T1000 (cell line): ENCODE measurements around the gene LINGO4.
"Not testable (repeated sequence)": the region's sequence is repeated elsewhere in the genome, so short reads cannot be mapped to it uniquely, and the experiment has no call there.

ENCODE experiments used
- DNase-seq: peaks from one replicate; lab custom pipeline; 2025; ENCODE audit warnings: mixed read lengths; lab: John Stamatoyannopoulos, UW

The LINGO4 gene

DNA sequence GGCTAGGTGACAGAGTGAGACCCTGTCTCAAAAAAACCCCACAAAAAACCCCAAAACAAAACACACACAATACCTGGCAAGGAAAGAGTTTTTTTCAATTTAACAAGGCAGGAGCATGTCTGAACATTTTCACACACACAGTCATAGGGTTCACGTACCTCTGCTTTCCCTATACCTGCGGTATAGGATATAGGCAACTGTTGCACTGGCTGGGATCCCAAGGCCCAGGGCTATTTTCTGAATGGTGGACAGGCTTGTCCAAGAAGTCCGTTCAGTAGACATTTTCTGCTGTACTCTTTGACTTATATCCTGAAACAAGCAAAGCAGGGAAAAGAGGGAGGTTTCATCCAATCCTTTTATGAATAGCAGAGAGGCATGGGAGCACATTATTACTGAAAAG, 22.5 kb downstream of the LINGO4 start:
- no peak for DNase-seq

DNA sequence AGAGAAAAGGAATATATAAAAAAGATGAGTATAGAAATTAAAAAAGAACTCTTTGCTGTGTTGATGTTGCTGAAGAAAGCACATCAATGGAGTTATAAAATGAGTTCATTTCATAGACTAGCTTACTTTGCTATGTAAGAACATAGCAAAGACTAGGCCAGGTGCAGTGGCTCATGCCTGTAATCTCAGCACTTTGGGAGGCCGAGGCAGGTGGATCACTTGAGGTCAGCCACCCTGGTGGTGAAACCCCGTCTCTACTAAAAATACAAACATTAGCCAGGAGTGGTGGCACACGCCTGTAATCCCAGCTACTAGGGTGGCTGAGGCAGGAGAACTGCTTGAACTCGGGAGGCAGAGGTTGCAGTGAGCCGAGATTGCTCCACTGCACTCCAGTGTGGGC, 23.2 kb downstream of the LINGO4 start:
- not testable (repeated sequence) for DNase-seq

DNA sequence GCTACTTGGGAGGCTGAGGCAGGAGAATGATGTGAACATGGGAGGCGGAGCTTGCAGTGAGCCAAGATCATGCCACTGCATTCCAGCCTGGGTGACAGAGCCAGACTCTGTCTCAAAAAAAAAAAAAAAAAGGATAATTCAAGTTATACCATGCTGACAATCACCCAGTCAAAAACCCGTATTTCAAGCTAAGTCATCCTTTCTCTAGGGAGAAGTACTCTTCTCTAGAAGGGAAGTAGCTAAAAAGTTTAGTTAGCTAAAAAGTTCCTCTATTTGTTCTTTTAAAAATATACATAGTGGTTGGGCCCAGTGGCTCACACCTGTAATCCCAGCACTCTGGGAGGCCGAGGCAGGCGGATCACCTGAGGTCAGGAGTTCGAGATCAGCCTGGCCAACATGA, 24.5 kb downstream of the LINGO4 start:
- DNase-seq = not testable (repeated sequence)

DNA sequence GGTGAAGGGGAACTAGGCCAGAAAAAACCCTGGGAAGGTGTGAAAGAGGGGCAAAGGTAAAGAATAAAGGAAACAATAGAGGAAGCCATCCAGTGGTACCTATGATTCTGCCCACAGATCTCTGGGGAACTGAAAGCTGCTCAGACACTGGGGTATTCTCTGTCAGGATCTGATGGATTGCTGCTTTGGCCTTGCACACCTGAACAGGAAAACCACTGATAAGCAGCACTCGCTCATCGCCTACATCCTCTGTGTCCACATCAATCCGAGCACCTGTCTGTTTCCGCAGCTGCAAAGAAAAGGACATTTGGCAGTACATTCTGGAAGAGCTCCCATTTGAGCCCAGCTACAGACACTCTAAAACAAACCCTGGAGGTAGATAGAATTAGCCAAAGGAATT, 25.4 kb downstream of the LINGO4 start:
- DNase-seq = no peak

DNA sequence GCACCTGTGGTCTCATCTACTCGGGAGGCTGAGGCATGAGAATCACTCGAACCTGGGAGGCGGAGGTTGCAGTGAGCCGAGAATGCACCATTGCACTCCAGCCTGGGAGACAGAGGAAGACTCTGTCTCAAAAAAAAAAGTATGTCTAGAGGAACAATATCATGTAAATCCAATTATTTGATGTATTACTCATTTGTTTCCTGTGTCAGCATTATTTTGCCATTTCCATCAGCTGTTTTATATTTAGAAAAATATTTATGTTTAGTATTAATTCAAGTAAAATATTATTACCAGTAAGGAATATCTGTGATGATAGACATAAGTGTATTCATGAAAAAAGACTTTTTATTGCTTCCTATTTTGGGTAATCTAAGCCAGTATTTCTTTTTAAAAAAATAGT, 27.9 kb downstream of the LINGO4 start:
- DNase-seq = no peak

DNA sequence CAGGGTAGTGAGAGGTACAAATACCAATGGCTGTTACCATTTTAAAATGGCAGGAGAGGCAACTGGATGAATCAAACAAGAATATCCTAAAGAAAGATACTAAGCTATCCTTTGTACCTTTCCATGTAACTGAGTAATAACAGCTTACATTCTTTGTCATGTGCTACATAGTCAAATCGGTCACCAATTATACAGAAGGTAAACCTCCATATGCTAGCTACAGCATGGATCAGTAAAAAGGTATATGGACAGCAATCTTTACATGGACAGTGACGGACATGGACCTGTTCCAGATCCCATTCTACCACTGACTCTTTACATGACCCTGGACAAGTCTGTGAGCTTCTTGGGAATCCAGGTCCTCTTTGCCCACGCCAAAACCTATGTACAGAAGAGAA, 28.6 kb downstream of the LINGO4 start:
- DNase-seq = no peak

DNA sequence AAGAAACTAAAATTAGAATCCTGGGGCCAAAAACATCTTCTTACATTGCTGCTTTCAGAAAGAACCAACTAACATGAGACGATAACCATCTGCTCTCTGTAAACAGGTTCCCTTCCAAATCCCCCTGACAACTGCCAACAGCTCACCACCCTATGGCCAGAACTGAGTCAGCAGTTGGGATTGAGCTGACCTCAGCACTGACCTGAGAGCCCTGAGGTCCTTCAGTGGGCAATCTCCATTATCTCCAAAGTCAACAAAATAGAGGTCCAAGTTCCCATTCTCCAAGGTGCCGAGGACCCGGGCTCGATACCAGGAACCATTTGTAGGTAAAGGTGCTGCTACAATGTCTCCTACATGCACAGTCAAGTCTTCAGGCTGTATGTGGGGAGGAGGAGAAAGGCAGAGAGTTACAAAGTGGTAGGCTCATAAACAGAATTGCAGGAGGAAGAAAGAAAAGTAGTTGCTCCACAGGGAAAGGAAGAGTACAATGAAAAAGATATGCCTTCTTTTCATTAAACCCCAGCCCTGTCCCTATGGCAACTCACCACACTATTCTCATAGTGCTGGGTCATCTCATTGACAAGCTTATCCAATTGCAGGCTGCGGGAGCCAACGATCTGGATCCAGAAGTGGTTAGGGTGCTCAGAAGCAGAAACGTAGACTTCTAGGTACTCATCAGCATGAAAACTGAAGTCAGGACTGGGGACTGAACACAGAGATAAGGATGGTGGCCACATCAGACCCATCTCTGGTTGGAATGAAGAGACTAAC, 29.1 kb downstream of the LINGO4 start:
- no peak for DNase-seq

DNA sequence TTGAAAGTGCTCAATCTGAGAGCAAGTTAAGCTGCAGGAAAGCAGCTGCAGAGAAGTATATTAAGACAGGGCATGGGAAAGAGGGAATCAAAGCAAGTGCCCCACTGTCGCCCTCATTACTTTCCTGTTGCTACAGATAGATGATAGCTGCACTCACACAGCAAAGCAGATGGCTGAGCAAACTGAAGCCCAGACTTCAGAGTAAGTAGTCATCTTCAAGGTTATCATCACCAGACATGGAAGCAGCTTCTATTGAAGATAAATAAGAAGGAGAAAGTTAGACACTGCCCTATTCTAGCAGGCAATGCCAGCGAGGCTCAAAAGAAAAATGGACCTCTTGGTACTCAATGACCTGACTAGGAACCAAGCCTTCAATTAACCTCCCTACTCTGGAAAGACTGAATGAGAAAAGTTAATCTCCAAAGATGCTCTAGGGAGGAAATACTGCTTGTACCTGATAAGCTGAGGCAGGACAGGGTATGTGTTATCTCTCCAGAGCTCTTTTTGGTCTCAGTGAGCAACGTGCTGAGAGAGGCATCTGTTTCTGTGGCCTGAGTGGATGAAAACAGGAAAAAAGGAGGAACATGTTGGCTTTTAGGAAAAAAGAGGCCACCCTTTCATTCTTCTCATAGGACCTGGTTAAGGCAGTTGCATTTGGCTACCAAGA, 30.8 kb downstream of the LINGO4 start:
- no peak for DNase-seq

DNA sequence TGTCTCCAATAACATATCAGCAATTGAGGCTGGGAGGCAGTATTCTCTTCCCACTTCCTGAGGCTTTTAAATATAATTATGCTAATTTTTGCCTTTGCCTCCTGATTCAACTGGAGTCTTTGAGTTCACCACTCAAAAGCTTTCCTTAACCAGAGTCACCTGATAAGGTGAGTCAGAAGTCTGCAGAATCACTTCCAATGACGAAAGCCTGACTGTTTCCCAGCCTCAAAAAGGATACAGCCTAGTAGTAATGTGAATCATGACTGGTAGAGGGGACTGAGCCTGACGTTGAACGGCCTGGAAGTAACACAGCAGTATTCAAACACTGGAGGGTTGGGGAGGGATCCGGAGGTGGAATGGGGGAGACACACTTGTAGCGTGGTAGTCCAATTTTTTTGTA, 31.5 kb downstream of the LINGO4 start:
- DNase-seq = no peak

DNA sequence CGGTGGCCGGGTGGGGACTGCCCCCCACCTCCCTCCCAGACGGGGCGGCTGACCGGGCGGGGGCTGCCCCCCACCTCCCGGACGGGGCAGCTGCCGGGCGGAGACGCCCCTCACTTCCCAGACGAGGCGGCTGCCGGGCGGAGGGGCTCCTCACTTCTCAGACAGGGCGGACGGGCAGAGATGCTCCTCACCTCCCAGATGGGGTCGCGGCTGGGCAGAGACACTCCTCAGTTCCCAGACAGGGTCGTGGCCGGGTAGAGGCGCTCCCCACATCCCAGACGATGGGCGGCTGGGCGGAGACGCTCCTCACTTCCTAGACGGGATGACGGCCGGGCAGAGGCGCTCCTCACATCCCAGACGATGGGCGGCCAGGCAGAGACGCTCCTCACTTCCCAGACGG, 35.9 kb downstream of the LINGO4 start:
- not testable (repeated sequence) for DNase-seq

DNA sequence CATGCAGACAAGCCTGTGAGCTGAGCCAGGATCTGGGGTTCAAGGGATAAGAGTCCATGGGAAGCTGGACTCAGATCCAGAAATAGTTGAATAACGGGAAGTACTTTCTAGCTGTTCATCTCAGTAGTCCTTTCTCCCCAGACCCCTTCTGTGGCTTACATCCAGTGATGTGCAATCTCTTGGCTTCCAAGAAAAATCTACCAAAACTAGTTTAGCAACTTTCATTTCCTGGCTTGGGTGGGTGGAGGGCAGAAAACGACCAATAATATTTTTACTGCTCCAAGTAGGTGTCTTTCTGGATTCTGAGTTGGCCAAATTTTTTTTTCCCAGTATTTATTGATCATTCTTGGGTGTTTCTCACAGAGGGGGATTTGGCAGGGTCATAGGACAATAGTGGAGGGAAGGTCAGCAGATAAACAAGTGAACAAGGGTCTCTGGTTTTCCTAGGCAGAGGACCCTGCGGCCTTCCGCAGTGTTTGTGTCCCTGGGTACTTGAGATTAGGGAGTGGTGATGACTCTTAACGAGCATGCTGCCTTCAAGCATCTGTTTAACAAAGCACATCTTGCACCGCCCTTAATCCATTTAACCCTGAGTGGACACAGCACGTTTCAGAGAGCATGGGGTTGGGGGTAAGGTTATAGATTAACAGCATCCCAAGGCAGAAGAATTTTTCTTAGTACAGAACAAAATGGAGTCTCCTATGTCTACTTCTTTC, 36.7 kb downstream of the LINGO4 start:
- not testable (repeated sequence) for DNase-seq

DNA sequence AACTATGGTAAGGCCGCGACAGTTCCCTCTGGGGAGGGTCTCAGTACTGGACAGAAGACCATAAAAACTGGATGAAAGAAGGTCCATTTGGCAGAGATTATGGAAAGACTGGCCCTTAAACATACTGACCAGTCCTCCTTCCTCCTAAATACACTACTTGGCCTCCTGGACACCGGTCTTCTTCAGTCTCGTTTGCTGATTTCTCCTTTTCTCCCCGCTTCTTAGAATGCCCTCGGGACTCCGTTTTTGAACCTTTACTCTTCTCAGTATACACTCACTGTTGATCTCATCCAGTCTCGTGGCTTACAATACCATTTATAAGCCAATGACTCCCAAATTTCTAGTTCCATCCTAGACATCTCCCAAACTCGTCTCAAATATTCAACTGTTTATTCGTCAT, 41.2 kb downstream of the LINGO4 start:
- DNase-seq = no peak

DNA sequence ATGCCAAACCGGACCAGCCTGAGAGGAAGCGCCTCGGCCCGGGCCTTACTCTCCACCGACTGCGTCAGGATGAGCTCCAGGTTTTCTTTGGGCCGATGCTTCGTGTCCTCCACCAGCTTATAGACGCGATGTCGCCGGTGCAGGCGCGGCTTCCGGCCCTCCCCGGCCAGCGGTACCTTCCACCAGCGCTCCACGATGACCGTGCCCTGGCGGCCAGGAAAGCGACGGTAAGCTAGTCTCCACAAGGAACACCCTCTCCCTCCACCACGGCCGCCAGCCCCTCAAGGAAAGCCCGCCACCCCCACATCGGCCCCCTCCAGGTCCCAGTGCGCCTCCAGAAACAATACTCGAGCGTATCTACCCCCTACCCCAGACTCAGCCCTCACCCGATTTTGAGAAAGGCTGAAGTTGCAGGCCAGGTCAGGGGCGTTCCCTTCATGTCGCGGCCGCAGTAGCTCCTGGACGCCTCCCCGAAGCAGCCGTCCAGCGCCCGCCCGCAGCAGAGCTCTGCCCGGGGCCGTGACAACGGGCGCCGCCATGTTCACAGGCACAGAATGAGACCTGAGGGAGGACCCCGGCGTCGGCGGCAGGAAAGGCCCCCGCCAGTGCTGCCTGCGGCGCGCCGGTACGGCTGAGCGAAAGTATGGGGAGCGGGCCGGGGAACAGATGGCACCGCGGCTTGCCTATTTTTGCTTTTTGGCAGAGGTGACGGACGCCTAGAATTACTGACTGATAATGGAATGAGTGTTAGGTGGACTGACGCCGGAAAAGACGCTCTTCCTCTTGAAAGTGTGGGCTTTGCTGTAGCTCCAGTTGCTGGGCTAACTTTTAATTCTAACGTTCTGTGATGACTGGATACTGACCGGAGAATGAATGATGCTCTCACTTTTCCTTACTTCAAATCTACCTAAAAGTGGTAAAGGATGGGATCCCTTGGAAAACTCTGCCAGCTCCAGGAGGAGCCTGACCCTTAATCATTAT, 42.0 kb downstream of the LINGO4 start, which contains the start of gene MRPL9:
Gene MRPL9, minus strand, starts transcription at position 556 of the 981 bp plus-strand sequence. Its CDS starts 17 bp downstream, at position 539.
- peak; percentile 62 for DNase-seq

DNA sequence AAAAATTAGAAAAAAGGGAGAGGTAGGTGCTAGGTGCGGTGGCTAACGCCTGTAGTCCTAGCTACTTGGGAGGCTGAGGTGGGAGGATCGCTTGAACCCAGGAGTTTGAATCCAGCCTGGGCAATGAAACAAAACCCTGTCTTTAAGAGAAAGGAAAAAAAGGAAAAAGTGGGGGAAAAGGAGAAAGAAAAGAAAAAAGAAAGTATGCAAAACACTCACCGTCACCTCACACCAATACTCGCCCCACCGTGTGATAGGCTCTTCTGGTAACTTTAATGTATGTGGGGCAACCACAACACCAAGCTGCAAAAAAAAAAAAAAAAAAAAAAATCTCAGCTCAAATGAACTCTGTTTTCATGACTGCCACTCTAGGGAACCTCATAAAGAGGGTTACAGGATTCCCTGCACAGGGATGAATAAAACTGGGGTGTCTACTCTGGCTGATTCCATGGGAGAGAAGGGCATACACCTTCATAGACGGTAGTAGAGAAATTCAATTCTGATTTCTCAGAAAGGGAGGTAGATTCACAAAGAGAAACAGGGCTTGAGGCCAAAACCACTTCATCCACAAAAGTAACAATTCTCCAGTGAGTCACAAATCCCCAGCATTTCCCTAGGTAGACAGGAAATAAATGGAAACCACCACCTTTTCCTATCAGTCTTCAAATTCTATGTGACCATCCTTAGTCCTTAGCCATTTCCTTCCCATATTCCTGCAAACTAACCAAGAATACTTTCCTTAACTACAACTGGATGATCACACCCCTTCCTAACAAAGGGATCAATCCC, 44.4 kb downstream of the LINGO4 start:
- DNase-seq = no peak

DNA sequence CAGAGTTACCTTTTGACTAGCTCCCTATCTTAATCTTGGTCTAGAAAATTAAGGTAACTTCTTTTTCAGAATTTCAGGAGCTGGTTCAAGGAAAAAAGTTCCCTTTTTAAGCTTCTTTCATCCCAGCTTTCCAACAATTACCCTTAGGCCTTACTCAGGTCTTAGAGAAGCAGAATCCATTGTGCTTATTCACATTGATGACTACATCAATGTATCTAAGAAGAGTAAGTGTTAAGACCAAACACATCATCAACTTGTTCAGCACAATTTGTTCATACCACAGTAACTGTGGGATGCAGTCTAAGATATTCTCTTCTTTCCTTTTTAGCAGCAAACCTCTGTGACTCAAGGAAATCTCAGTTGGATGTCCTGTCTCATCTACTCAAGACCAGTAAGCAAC, 46.0 kb downstream of the LINGO4 start:
- no peak for DNase-seq

DNA sequence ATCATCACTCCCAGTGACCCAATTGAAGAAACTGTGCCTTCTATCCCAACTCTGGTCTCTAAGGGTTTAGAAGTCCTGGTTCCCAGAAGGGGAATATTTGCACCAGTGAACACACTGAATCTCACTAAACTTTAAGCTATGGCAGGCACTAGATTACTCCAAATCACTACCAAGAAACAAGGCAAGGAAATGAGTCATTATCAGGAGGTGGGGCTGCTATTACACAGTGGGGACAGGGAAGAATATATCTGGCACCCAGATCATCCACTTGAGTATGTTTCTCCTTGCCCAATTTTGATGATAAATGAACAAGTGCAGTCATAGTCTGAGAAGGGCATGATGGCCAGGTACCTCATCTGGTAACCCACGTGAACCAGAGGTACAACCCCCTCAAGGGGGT, 48.9 kb downstream of the LINGO4 start:
- no peak for DNase-seq
